B cell (primary cell): ENCODE measurements around the gene CEMIP. TPM values are rescaled to one million over a fixed set of nuclear protein-coding genes. Genes with fewer than 3 reads are reported as not detected.

Experiments used
- ATAC-seq: fragments of 200-7000 bp; cut with Tn5 transposase; one replicate; pipeline ENCODE4 v1.10.0; 2021; ENCODE audit warnings: low read depth, mild to moderate bottlenecking, moderate number of reproducible peaks, moderate library complexity
- CTCF ChIA-PET: fragments of 350-600 bp; sonication (Branson Sonifier 250); formaldehyde crosslinking; loops from one replicate; lab custom pipeline; 2021; ENCODE audit warnings: antibody characterized with exemption, inconsistent platforms; lab: Charles Lee
- POLR2A ChIA-PET: fragments of 350-600 bp; sonication (Branson Sonifier 250); formaldehyde crosslinking; loops from one replicate; lab custom pipeline; 2021; ENCODE audit warnings: antibody characterized with exemption; lab: Charles Lee
- DNase-seq: peaks from one replicate; pipeline ENCODE4 v3.0.0; 2013
- H2AFZ ChIP-seq: 2 replicates; pipeline ENCODE4 v1.6.1; 2012; ENCODE audit warnings: mild to moderate bottlenecking, low read depth, low read length; ENCODE audit not compliant: insufficient read depth, poor library complexity, severe bottlenecking
- H3K27ac ChIP-seq, 2 donors: 1 replicate in 1 of 2; 2 replicates in 1 of 2; pipeline ENCODE4 v1.5.1; 2012 to 2013; ENCODE audit warnings: low read length in 2 of 2, mild to moderate bottlenecking in 2 of 2, moderate library complexity in 1 of 2
- H3K27me3 ChIP-seq, 4 experiments: fragments of 200-600 bp in 1 of 4; sonication (generic) in 1 of 4; replicated peaks in 1 of 4; 1 replicate in 2 of 4; 2 replicates in 2 of 4; pipeline versions ENCODE4 v1.6.1 to v1.7.0; 2013 to 2016; ENCODE audit warnings: low read length in 3 of 4, mild to moderate bottlenecking in 2 of 4, mixed read lengths in 1 of 4, moderate library complexity in 1 of 4; ENCODE audit not compliant: insufficient read depth in 4 of 4, control insufficient read depth in 3 of 4; ENCODE audit errors: control extremely low read depth in 1 of 4
- H3K36me3 ChIP-seq, 2 experiments: replicated peaks in 1 of 2; 1 replicate in 1 of 2; 2 replicates in 1 of 2; pipeline versions ENCODE4 v1.6.1 to v1.7.1; 2013; ENCODE audit warnings: low read length in 1 of 2; ENCODE audit not compliant: insufficient read depth in 2 of 2, control insufficient read depth in 1 of 2; ENCODE audit errors: control extremely low read depth in 1 of 2, extremely low read depth in 1 of 2
- H3K4me1 ChIP-seq, 2 donors: fragments of 200-600 bp in 1 of 2; sonication (generic) in 1 of 2; 1 replicate in 1 of 2; 2 replicates in 1 of 2; pipeline versions ENCODE4 v1.5.1 to v1.6.1; 2013 to 2017; ENCODE audit warnings: low read length in 2 of 2; ENCODE audit not compliant: control insufficient read depth in 2 of 2, insufficient read depth in 2 of 2
- H3K4me2 ChIP-seq: replicated peaks from 2 replicates; pipeline ENCODE3; 2012; ENCODE audit warnings: mild to moderate bottlenecking, low read depth, low read length; ENCODE audit not compliant: poor library complexity, severe bottlenecking
- H3K4me3 ChIP-seq, 5 experiments: fragments of 200-600 bp in 1 of 5; sonication (generic) in 1 of 5; 1 replicate in 3 of 5; 2 replicates in 2 of 5; pipeline versions ENCODE4 v1.5.1 to v1.7.0; 2011 to 2016; ENCODE audit warnings: low read length in 4 of 5, mild to moderate bottlenecking in 4 of 5, low read depth in 2 of 5, control low read depth in 1 of 5, moderate library complexity in 1 of 5; ENCODE audit not compliant: insufficient read depth in 1 of 5; ENCODE audit errors: control extremely low read depth in 1 of 5, extremely low read depth in 1 of 5
- H3K79me2 ChIP-seq: fragments of 200-600 bp; sonication (generic); one replicate; pipeline ENCODE4 v1.6.0; 2016; ENCODE audit warnings: low read length; ENCODE audit not compliant: control insufficient read depth, insufficient read depth
- H3K9ac ChIP-seq: fragments of 200-600 bp; sonication (generic); 2 replicates; pipeline ENCODE4 v1.6.1; 2017; ENCODE audit warnings: mild to moderate bottlenecking, low read length, moderate library complexity
- H3K9me3 ChIP-seq, 3 donors: one replicate each; pipeline versions ENCODE4 v1.6.1 to v1.7.1; 2013; ENCODE audit warnings: low read length in 2 of 3; ENCODE audit not compliant: control insufficient read depth in 2 of 3, insufficient read depth in 1 of 3; ENCODE audit errors: control extremely low read depth in 1 of 3
- H4K20me1 ChIP-seq: 2 replicates; pipeline ENCODE4 v1.6.0; 2012; ENCODE audit warnings: mild to moderate bottlenecking, low read length; ENCODE audit not compliant: insufficient read depth, control insufficient read depth, poor library complexity, severe bottlenecking
- H3K27ac Mint-ChIP-seq: one replicate; pipeline ENCODE4 v1.8.0; 2021; ENCODE audit warnings: mixed read lengths
- H3K27me3 Mint-ChIP-seq: one replicate; pipeline ENCODE4 v1.8.0; 2021; ENCODE audit warnings: mixed read lengths
- H3K4me1 Mint-ChIP-seq: one replicate; pipeline ENCODE4 v1.8.0; 2021; ENCODE audit warnings: mixed read lengths
- H3K4me3 Mint-ChIP-seq: one replicate; pipeline ENCODE4 v1.8.0; 2021; ENCODE audit warnings: mixed read lengths
- H3K9me3 Mint-ChIP-seq: one replicate; pipeline ENCODE4 v1.8.0; 2022; ENCODE audit warnings: mixed read lengths; ENCODE audit not compliant: insufficient read depth
- EZH2 ChIP-seq: IDR thresholded peaks from 2 replicates; pipeline ENCODE4 v1.6.1; 2012; ENCODE audit warnings: borderline replicate concordance, low read depth, mild to moderate bottlenecking, moderate library complexity, low read length; ENCODE audit not compliant: insufficient read depth, poor library complexity, severe bottlenecking
- WGBS: methylation state at CpG from one replicate; pipeline ENCODE4 v1.1.5; 2013; ENCODE audit warnings: missing lambda C conversion rate; ENCODE audit not compliant: insufficient coverage; 5-methylcytosine and 5-hydroxymethylcytosine counted together
- intact Hi-C: fragments of 100-400 bp; cut with micrococcal nuclease; formaldehyde crosslinking; loops from one replicate; pipeline ENCODE4 v1.10.0; 2022
- polyA plus RNA-seq: library from polyadenylated mRNA; depleted of rRNA; stranded (reverse); fragments of >200 nt; gene quantifications from 2 replicates; pipeline ENCODE4 v1.2.3, GENCODE V29; 2012
- total RNA-seq, 2 donors: library from RNA; stranded (reverse); fragments of 120-200 nt in 1 of 2; gene quantifications; 1 replicate in 1 of 2; 2 replicates in 1 of 2; pipeline versions ENCODE4 v1.2.3 to v1.2.4, GENCODE V29; 2013 to 2022
- TF ChIP-seq, protein P1 (sequence below): fragments of 200-600 bp; IDR thresholded peaks from one replicate; pipeline ENCODE4 v1.8.0; 2022; ENCODE audit warnings: antibody characterized with exemption, mild to moderate bottlenecking

The CEMIP gene
- total and polyA plus RNA-seq, 2 donors (not counting 1 experiment from before 2014, with no cell fraction given), result 0.32 TPM; not detected in 1

DNA sequence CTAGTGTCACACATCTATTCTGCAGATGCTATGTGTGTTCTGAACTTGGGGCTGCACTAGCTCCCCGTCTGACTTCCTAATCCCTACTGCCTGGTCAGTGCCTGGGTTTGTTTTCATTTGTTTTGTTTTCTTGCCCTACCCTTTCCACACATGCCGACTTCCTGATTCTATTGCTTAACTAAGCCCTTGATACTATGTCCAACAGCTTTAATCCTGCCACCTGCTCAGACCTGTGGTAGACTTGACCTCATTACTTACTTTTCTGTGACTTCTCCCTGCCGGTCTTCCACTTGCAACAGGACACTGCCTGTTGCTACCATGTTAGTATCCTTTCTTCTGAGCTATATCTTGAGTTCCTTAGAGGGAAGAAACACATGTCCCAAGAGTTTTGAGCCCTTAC, 39.3 kb upstream of the CEMIP start:
- no peaks in the 10 kb centered on the region for H4K20me1 ChIP-seq
- 96% methylated on average over 2 of the region's 3 CpGs for WGBS
- intact Hi-C loops, result no loop called here

DNA sequence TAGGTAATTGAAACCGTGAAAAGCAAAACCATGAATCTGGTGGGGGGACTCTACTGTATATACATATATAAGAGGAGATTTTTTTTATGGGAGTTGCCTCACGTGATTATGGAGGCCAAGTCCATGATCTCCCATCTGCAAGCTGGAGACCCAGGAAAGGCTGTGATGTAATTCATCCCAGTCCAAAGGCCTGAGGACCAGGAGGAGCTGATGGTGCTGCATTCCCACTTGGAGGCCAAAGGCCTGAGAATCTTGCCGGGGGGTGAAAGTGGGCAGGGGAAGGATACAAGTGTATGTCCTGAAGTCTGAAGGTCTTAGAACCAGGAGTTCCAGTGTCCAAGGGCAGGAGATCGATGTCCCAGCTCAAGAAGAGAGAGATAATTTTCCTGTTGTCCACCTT, 37.1 kb upstream of the CEMIP start:
- Mint-ChIP-seq H3K9me3 (no peaks in the 10 kb centered on the region), H3K4me1 (no peaks in the 10 kb centered on the region), H3K4me3 (no peak overlapping the region), H3K27ac (no peak overlapping the region), H3K27me3 (no peaks in the 10 kb centered on the region)
- ATAC-seq (no peak), DNase-seq (no peak)
- H2AFZ ChIP-seq, result no peak overlapping the region
- H3K9ac ChIP-seq, result no peak overlapping the region
- ChIA-PET CTCF (no interaction called here), POLR2A (no interaction called here)
- H3K27ac ChIP-seq, result no peak overlapping the region
- H3K27me3 ChIP-seq, result no peaks in the 10 kb centered on the region
- intact Hi-C loops, result no loop called here
- H3K4me3 ChIP-seq, result no peak overlapping the region
- H3K4me2 ChIP-seq, result no peak overlapping the region
- no peaks in the 10 kb centered on the region for H3K9me3 ChIP-seq
- H3K4me1 ChIP-seq, result no peaks in the 10 kb centered on the region
- 92% methylated on average over 3 of the region's 4 CpGs for WGBS
- no peaks in the 10 kb centered on the region for H4K20me1 ChIP-seq
- H3K79me2 ChIP-seq, result no peaks in the 10 kb centered on the region
- no peak for TF ChIP-seq EZH2
- TF ChIP-seq, protein P1, sequence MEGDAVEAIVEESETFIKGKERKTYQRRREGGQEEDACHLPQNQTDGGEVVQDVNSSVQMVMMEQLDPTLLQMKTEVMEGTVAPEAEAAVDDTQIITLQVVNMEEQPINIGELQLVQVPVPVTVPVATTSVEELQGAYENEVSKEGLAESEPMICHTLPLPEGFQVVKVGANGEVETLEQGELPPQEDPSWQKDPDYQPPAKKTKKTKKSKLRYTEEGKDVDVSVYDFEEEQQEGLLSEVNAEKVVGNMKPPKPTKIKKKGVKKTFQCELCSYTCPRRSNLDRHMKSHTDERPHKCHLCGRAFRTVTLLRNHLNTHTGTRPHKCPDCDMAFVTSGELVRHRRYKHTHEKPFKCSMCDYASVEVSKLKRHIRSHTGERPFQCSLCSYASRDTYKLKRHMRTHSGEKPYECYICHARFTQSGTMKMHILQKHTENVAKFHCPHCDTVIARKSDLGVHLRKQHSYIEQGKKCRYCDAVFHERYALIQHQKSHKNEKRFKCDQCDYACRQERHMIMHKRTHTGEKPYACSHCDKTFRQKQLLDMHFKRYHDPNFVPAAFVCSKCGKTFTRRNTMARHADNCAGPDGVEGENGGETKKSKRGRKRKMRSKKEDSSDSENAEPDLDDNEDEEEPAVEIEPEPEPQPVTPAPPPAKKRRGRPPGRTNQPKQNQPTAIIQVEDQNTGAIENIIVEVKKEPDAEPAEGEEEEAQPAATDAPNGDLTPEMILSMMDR, result no peak
- no peaks in the 10 kb centered on the region for H3K36me3 ChIP-seq

More for the DNA sequence above, 39.3 kb upstream of the CEMIP start:
- no peaks in the 10 kb centered on the region for H3K27me3 Mint-ChIP-seq
- POLR2A ChIA-PET, result no interaction called here
- Histone ChIP-seq H2AFZ (no peak overlapping the region), H3K79me2 (no peaks in the 10 kb centered on the region), H3K4me3 (no peak overlapping the region), H3K27ac (no peak overlapping the region), H3K9ac (no peak overlapping the region), H3K27me3 (no peaks in the 10 kb centered on the region), H3K4me1 (no peaks in the 10 kb centered on the region), H3K36me3 (no peaks in the 10 kb centered on the region), H3K4me2 (no peak overlapping the region), H3K9me3 (no peaks in the 10 kb centered on the region)
- CTCF ChIA-PET, result no interaction called here
- no peak for ATAC-seq
- DNase-seq, result no peak
- no peaks in the 10 kb centered on the region for H3K4me1 Mint-ChIP-seq
- H3K4me3 Mint-ChIP-seq, result no peak overlapping the region
- H3K9me3 Mint-ChIP-seq, result no peaks in the 10 kb centered on the region
- no peak overlapping the region for H3K27ac Mint-ChIP-seq
- TF ChIP-seq, protein P1, result no peak
- TF ChIP-seq EZH2, result no peak
